Stimulated activated naive CD4-positive, alpha-beta T cell treated with Interleukin-2 at 50 U/mL for 16 hours (primary cell): Measurements from ENCODE around the gene ZBTB4.

Experiments
- DNase-seq: peaks from one replicate; lab custom pipeline; 2025; lab: John Stamatoyannopoulos, UW

The ZBTB4 gene

DNA sequence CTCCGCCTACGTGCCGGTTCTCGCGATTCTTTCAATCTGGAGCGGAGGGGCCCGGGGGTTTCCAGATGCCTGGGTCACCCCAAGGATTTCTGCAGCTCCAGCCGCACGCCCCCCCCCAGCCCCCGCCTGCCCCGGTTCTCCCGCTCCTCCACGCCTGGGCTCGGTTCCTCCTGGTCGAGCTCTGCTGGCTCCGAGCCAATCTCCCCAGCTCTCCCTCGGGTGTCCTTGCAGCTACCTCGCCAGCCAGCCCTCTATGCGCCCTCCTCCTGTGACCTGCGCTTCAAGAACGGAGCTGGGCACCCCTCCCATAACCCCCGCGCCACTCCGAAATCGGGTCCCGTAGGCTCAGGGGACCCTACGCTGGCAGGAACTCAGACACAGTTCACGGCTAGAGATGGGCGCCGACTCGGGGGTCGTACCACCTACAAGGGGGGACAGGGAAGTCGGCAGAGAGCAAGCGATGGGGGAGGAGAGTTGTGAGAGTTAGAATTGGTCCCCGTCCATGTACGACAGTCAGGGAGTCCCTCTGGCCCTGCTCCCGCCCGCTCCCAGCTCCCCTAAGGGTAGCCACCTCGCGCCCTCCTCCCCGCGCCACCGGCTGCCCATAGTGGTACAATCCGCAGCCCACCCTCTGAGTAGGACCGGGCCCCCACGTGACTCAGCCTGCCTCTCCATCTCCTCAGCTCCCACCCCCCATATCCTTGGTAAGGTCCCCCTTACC lies 39.2 kb downstream of the ZBTB4 start:
- DNase-seq = peak; percentile 9

DNA sequence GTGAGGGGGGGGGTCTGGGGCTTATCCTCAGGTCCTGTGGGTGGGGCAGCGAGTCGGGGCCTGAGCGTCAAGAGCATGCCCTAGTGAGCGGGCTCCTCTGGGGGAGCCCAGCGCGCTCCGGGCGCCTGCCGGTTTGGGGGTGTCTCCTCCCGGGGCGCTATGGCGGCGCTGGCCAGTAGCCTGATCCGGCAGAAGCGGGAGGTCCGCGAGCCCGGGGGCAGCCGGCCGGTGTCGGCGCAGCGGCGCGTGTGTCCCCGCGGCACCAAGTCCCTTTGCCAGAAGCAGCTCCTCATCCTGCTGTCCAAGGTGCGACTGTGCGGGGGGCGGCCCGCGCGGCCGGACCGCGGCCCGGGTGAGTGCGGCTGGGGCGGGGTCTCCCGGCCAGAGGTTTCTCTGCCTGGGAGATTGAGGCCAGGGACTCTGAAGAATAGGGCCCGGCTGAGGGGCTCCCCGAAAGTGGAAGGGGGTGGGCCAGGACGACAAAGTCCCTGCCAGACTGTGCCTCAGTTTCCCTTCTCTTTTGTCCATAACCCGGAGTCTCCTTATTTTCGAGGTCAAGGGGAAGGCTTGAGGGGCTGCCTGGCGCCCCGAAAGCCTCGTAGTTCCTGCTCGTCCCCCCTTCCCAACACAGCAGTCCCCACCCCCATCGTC lies 39.8 kb downstream of the ZBTB4 start, which contains the start of gene FGF11:
TSS of gene FGF11 (plus strand) at position 51 of the 651 bp plus-strand sequence. CDS start at position 160, 109 bp downstream.
- no peak for DNase-seq

DNA sequence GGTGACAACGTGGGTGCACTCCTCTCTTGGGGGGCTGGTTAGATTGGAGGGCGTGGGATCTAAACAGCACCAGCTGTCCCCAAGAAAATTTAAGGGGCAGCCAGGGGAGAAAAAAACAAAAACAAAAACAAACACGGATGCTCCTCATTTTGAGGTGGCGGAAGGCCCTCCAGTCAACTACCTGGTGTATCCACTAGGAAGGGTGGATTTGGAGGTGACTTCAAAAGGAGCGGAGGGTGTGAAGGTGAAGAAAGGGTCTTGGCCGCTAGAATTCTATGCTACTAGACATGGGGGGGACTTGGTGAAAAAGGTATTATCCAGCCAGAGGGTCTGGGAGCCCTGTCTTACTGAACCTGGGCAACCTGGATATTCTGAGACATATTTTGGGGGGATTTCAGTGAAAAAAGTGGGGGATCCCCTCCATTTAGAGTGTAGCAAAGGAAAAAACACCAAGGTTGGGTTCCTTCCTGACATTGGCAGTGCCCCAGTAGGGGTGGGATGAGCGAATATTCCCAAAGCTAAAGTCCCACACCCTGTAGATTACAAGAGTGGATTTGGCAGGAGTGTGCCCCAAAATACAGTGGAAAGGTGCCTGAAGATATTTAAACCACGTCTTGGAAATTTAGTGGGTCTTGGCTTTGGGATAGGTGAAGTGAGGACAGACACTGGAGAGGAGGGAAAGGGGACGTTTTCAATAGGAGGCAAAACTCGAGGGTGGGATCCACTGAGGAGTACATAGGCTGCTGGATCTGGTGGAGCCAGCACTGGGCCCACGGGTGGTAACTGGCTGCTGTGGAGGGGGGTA lies 40.6 kb downstream of the ZBTB4 start:
- DNase-seq = no peak

DNA sequence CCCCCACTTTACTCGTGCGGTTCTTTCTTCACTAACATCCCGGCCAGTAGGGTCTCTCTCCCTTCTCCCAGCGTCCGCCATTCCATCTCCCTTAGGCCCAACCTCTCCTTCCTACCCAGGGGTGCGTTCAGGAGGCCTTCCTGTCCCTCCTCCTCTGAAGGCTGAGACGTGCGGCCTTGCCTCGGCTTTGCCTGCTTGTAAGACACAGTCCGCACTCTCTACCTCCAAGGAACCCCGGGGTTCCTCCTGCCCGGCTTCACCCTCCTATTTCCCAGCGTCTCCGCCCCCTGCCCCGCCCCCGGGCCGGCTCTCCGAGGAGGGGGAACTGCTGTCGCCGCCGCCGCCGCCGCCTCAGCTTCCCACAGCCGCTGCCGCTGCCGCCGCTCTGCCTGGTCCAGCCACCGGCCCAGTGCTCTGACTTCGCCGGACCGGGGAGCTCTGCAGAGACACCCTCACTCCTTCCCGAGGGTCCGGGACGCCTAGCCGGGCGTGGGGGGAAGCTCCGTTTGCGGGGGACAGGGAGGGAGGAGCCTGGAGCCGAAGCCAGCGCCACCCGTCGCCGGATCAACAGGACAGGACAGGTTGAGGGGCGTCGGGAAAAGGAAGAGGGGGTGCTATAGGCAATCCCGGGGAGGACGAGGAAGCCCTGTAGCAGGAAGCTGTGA lies 41.3 kb downstream of the ZBTB4 start:
- peak; percentile 37 for DNase-seq

DNA sequence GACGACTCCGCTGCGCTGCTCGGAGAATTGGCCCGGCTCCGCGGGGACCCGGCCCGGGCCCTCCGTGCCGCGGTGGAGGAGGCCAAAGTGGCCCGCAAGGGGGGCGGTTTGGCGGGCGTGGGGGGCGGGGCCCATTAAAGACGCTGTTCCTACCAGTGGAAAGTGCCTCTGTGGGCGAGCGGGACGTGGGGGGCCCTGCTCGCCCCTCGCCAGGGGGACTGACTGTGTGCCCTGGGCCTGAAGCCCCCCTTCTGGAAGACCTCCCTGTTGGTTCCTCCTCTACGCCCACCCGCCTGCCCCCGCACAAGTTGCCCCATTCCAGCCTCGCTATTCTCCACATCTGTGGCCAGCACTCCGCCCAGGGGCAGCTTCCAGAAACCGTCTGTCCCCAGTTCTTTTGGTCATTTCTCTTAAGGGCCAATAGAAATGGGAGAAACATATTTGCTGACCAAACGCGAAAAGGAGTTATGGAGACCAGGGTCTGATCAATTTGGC lies 42.0 kb downstream of the ZBTB4 start:
- DNase-seq = no peak

DNA sequence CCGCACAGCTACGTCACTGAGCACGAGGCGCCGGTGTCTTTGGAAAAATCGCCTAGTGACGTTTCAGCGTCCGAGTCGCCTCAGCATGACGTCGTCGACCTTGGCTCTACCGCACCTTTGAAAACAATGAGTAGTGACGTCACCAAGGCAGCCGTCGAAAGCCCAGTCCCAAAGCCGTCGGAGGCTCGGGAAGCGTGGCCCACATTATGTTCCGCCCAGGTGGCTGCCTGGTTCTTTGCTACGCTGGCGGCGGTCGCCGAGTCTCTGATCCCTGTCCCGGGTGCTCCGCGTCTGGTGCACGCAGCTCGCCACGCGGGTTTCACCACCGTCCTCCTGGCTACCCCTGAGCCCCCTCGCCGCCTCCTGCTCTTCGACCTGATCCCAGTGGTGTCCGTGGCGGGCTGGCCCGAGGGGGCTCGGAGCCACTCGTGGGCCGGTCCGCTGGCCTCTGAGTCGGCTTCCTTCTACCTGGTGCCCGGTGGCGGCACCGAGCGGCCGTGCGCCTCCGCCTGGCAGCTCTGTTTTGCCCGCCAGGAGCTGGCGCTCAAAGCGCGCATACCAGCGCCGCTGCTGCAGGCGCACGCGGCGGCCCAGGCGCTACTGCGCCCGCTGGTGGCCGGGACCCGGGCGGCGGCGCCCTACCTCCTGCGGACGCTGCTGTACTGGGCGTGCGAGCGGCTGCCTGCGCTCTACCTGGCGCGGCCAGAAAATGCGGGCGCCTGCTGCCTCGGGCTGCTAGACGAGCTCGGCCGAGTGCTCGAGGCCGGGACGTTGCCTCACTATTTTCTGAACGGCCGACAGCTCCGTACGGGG lies 42.7 kb downstream of the ZBTB4 start:
- peak; percentile 72 for DNase-seq

DNA sequence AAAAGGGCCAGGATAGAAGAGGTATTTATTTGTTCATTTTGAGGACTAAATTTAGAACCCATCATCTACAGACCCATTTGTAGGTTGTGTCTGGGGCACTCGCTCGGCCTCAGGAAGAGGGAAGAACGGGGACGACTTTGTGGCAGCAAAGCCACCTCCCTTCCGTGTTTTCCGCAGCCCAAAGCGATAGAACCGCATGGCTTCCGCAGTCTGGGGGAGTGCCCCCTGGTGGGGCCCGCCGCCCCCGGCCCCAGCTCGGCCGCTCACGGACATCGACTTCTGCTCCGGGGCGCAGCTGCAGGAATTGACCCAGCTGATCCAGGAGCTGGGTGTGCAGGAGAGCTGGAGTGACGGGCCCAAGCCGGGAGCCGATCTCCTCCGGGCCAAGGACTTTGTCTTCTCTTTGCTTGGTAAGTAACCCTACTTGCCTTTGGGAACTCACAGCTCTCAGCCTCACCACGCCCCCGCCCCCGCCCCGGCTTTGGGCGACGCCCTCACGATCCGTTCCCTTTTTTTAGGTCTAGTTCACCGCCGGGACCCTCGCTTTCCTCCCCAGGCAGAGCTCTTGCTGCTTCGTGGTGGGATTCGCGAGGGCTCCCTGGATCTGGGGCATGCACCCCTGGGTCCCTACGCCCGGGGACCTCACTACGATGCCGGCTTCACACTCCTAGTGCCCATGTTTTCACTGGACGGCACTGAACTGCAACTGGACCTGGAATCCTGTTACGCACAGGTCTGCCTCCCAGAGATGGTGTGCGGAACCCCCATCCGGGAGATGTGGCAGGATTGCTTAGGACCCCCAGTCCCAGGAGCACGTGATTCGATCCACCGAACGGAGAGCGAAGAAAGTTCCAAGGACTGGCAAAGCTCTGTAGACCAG lies 43.5 kb downstream of the ZBTB4 start:
- DNase-seq = peak; percentile 34

DNA sequence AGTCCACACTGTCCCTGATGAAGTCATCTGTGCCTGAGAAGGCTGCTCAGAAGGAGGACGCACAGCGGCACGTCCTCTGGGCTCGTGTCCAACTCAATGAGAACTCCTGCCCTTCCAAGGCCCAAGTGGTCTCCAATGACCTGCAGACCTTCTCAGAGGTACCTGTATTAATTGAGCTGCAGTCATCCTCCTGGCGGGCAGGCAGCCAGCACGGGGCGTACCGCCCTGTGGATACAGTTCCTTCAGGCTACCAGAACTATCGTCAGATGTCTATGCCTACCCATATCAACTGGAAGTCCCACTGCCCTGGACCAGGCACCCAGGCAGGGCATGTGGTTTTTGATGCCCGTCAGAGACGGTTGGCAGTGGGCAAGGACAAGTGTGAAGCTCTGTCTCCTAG lies 47.1 kb downstream of the ZBTB4 start:
- no peak for DNase-seq

DNA sequence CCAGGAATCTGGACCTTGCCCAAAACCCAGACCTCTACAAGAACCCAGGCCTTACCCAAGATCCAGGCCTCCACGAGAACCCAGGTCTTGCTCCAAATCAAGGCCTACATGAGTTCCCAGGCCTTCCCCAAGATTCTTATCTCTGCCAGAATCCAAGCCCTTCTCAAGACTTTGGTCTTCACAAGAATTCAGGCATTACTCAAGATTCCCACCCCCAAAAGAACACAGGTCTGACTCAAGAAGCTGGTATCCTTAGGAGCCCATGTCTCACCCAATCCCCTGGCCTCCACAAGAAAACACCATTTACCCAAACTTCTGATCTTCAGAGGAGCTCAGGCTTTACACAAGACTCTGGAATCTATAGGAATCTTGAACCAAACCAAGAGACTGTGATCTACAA lies 48.2 kb downstream of the ZBTB4 start:
- DNase-seq = no peak

DNA sequence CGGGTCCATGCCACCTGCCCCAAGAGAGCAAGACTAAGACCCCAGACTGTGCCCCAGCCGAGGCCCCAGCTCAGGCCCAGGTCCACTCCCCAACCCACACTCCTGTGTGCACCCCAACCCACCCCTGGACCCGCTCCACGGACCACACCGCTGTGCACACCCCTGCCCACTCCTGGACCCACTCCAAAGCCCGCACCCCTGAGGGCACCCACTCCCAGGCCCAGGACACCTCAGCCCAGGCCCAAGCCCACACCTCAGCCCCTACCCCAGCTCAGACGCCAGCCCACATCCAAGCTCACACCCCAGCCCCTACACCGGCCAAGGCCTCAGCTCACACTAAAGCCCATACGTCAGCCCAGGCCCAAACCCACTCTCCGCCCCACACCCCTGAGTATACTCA lies 49.7 kb downstream of the ZBTB4 start:
- no peak for DNase-seq

DNA sequence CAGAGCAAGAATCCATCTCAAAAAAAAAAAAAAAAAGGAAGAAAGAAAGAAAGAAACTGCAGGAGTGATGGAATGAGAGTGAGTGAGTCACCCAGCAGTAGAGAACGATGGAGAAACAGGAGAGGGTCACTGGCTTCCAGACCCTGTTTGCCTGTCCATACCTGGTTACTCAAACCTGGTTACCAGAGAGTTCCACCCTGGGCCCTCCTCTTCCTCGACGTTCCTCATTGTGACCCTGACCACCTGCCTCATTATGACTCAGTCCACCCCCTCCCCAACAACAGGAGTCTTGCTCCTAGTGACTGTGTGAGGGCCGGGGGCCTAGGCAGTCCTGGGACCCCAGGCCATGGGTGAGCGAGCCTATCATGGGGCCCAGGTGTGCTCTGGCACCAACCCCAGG lies 50.9 kb downstream of the ZBTB4 start, which contains the start of gene SPEM3:
TSS of gene SPEM3 (plus strand) at position 301 of the 400 bp plus-strand sequence. CDS start at position 347, 46 bp downstream.
- no peak for DNase-seq

DNA sequence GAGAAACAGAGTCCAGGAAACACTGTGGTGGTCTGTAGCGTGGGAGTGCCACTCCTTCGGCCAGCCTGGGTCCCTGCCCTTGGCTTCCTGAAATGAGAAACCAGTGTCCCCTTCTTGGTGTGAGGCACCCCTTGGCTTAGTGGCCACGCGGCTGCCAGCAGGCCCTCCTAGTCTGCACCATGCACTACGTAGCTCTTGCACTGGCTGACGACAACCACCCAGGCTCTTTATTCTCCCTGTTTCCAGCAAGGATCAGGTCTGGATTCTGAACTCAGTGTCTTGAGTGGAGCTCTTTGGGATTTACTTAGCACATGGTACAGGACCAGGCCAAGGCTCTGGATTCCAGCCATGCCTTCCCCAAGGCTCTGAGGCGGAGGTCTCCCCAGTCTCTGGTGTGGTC lies 51.9 kb downstream of the ZBTB4 start:
- DNase-seq = no peak

DNA sequence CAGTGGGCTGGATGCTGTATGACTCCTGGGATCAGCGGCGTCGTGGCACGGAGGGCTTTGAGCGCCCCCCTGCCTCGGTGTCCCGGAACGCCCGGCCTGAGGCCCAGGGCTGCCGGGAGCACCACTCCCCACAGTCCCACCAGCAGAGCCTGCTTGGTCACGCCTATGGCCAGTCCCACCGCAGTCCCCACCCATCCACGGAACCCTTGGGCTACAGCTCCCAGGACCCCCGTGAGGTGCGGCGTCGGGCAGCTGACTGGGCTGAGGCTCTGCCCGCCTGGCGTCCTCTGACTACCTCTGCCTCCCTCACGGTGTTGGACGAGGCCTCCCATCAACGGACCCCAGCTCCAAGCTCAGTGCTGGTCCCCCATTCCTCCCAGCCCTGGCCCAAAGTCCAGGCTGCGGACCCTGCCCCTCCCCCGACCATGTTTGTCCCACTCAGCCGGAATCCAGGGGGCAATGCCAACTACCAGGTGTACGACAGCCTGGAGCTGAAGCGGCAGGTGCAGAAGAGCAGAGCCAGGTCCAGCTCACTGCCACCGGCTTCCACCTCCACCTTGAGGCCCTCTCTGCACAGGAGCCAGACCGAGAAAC lies 52.4 kb downstream of the ZBTB4 start:
- DNase-seq = no peak

DNA sequence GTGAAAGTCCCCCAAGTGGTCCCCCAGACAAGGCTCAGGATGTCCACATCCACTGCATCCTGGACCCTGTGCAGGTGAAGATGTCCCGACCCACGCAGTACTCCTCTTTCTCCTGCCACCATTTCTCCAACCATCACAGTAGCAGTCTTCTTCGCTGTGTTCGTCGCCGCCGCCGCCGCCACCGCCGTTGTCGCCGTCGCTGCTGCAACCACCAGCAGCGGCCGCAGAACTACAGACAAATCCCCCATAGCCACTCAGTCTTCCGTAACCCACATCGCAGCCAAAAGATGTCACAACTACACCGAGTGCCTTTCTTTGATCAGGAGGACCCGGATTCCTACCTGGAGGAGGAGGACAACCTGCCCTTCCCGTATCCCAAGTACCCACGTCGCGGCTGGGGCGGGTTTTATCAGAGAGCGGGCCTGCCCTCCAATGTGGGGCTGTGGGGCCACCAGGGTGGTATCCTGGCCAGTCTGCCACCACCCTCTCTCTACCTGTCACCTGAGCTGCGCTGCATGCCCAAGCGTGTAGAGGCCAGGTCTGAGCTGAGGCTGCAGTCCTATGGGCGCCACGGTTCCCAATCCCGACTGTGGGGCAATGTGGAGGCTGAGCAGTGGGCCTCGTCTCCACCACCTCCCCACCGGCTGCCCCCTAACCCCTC lies 53.1 kb downstream of the ZBTB4 start:
- DNase-seq = no peak

DNA sequence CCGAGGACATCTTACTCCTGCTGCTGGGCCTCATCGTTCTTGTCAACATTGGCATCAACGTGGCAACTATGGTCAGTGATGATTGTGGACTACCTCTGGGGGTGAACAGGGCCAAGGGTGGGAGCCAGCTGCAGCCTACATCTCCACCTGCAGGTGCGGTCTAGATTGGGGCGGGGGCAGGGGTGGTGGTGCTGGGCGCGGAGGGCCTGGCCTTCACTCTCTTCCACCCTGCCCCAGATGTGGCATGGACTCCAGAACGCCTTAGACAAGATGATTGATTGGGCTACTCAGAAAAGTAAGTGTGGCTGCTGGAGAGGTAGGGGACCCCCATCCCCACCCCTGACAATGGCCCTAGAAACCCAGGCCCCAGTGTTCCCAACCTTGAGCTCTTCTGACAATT lies 53.7 kb downstream of the ZBTB4 start:
- DNase-seq = no peak

DNA sequence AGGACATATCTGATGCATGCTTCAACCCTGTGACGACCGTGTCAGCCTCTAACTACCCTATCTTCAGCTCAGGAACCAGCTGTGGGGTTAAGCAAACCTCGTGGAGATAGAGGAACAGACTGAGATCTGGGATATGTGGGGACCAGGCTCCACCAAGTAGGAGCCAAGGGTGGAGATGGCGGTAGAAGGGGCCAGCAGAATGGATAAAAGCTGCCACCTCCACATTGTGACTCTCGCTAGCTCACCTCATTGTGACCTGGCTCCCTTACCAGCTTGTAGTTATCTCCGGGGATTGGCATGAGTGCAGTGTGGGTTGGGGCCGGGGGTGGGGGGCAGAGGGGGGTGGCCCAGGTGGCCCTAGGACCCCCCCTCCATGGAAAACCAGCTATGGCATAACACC lies 54.1 kb downstream of the ZBTB4 start, which contains the start of gene SPEM2:
TSS of gene SPEM2 (plus strand) at position 301 of the 400 bp plus-strand sequence. CDS start at position 374, 73 bp downstream.
- no peak for DNase-seq

DNA sequence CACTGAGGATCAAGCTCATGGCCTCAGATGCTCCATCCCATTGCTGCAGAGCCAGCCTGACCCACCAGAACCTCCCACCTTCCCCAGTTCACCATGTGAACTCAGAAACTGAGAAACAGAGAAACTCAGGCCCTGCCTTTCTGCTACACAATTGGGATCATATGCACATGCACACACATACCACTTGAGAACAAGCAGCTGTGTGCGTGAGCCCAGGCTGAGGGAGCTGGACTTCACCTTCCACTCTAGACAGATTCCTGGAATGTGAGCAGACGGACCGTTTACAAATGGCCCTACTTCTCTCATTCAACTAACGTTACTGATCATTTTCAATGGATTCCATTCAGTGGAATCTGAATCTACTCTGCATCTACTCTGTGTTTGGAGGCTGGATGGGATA lies 55.8 kb downstream of the ZBTB4 start:
- no peak for DNase-seq

DNA sequence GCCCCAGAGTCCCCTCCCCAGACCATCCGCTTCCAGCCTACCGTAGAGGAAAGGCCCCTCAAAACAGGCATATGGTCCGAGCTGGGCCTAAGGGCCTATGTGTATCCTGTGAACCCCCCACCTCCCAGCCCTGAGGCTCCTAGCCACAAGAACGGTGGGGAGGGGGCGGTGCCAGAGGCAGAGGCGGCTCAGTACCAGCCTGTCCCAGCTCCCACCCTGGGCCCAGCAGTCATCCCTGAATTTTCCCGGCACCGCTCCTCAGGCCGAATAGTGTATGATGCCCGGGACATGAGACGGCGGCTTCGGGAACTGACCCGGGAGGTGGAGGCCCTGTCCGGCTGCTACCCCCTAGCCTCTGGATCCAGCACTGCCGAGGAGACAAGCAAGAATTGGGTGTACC lies 58.2 kb downstream of the ZBTB4 start:
- DNase-seq = no peak
